H1 (cell line): ENCODE measurements around the gene SPEN. TPM values are rescaled to one million over a fixed set of nuclear protein-coding genes. Genes with fewer than 3 reads are reported as not detected.

ENCODE experiments used
- CTCF ChIA-PET: fragments of 300-600 bp; sonication (Branson Sonifier 250); formaldehyde crosslinking; loops from one replicate; lab custom pipeline; 2021; ENCODE audit not compliant: partially characterized antibody; lab: Charles Lee
- POLR2A ChIA-PET: fragments of 300-600 bp; sonication (Branson Sonifier 250); formaldehyde crosslinking; loops from one replicate; lab custom pipeline; 2021; ENCODE audit warnings: inconsistent platforms; ENCODE audit not compliant: partially characterized antibody; lab: Charles Lee
- DNase-seq, 2 experiments: peaks; one replicate each; pipeline versions ENCODE4 v3.0.0 to v3.0.0-alpha.2; 2010 to 2022; ENCODE audit warnings: low spot score in 2 of 2, low read depth in 1 of 2, mixed read lengths in 1 of 2
- FAIRE-seq: peaks from 2 replicates; lab custom pipeline; 2011; peaks lifted over from hg19 to GRCh38; lab: Jason Lieb, UNC
- H2AFZ ChIP-seq: 2 replicates; pipeline ENCODE4 v1.8.1; 2012; ENCODE audit warnings: low read length, inconsistent platforms
- H2AK5ac ChIP-seq: 2 replicates; pipeline ENCODE4 v1.6.1; 2013; ENCODE audit warnings: low read depth, low read length
- H2BK120ac ChIP-seq: replicated peaks from 2 replicates; pipeline ENCODE3; 2013; ENCODE audit warnings: low read depth, low read length, inconsistent platforms
- H2BK12ac ChIP-seq: 2 replicates; pipeline ENCODE4 v1.6.1; 2013; ENCODE audit warnings: low read depth, low read length
- H2BK15ac ChIP-seq: 2 replicates; pipeline ENCODE4 v1.6.1; 2013; ENCODE audit warnings: low read length
- H2BK20ac ChIP-seq: 2 replicates; pipeline ENCODE4 v1.6.1; 2013; ENCODE audit warnings: low read length
- H2BK5ac ChIP-seq: 2 replicates; pipeline ENCODE4 v1.6.1; 2013; ENCODE audit warnings: low read depth, low read length
- H3K14ac ChIP-seq: 2 replicates; pipeline ENCODE4 v1.6.1; 2013; ENCODE audit warnings: inconsistent platforms; ENCODE audit not compliant: insufficient read length
- H3K18ac ChIP-seq: 2 replicates; pipeline ENCODE4 v1.6.1; 2013; ENCODE audit warnings: low read length; ENCODE audit errors: extremely low read depth
- H3K23ac ChIP-seq: 2 replicates; pipeline ENCODE4 v1.6.1; 2013; ENCODE audit warnings: inconsistent platforms; ENCODE audit not compliant: insufficient read length
- H3K23me2 ChIP-seq: 2 replicates; pipeline ENCODE4 v1.6.1; 2013; ENCODE audit warnings: low read depth, low read length
- H3K27ac ChIP-seq: 2 replicates; pipeline ENCODE4 v1.6.1; 2011; ENCODE audit warnings: low read depth, low read length, inconsistent platforms
- H3K27me3 ChIP-seq, 4 experiments: replicated peaks in 1 of 4; 1 replicate in 1 of 4; 2 replicates in 3 of 4; pipeline versions ENCODE4 v1.6.1 to v1.8.1; 2011 to 2013; ENCODE audit warnings: low read length in 3 of 4, mild to moderate bottlenecking in 3 of 4, inconsistent platforms in 2 of 4, mixed read lengths in 2 of 4, moderate library complexity in 1 of 4; ENCODE audit not compliant: control insufficient read depth in 3 of 4, insufficient read depth in 3 of 4; ENCODE audit errors: extremely low read depth in 1 of 4
- H3K36me3 ChIP-seq, 4 experiments: 2 replicates each; pipeline versions ENCODE4 v1.6.1 to v1.8.1; 2011 to 2013; ENCODE audit warnings: mild to moderate bottlenecking in 4 of 4, low read length in 3 of 4, moderate library complexity in 2 of 4, control low read depth in 1 of 4, inconsistent platforms in 1 of 4; ENCODE audit not compliant: insufficient read depth in 4 of 4, control insufficient read depth in 2 of 4
- H3K4ac ChIP-seq: replicated peaks from 2 replicates; pipeline ENCODE3; 2013; ENCODE audit warnings: low read length, low read depth, mixed read lengths, inconsistent platforms; ENCODE audit not compliant: insufficient read length
- H3K4me1 ChIP-seq, 4 experiments: replicated peaks in 1 of 4; 1 replicate in 1 of 4; 2 replicates in 3 of 4; pipeline versions ENCODE4 v1.6.1 to v1.8.1; 2011 to 2013; ENCODE audit warnings: low read length in 3 of 4, inconsistent platforms in 2 of 4, mixed read lengths in 1 of 4; ENCODE audit not compliant: insufficient read depth in 4 of 4, control insufficient read depth in 3 of 4
- H3K4me2 ChIP-seq, 2 experiments: 2 replicates each; pipeline versions ENCODE4 v1.6.1 to v1.8.1; 2011 to 2013; ENCODE audit warnings: low read depth in 2 of 2, low read length in 2 of 2, control low read depth in 1 of 2, inconsistent platforms in 1 of 2, mild to moderate bottlenecking in 1 of 2; ENCODE audit not compliant: insufficient read depth in 1 of 2
- H3K4me3 ChIP-seq, 4 experiments: fragments of 200-600, 300-600 bp in 1 of 4; sonication (generic), shearing (Covaris generic), sonication (Bioruptor Twin) in 1 of 4; 2 replicates each; pipeline versions ENCODE4 v1.5.1 to v1.8.1; 2011 to 2016; ENCODE audit warnings: low read length in 4 of 4, low read depth in 3 of 4, control low read depth in 2 of 4, inconsistent platforms in 2 of 4, mild to moderate bottlenecking in 2 of 4, mixed read lengths in 1 of 4, moderate library complexity in 1 of 4; ENCODE audit not compliant: insufficient read depth in 2 of 4; ENCODE audit errors: extremely low read depth in 1 of 4
- H3K56ac ChIP-seq: replicated peaks from 2 replicates; pipeline ENCODE3; 2013; ENCODE audit warnings: low read depth, mild to moderate bottlenecking, mixed read lengths, low read length, inconsistent platforms; ENCODE audit not compliant: insufficient read length
- H3K79me1 ChIP-seq: 2 replicates; pipeline ENCODE4 v1.6.1; 2013; ENCODE audit warnings: low read depth, low read length, control low read depth
- H3K79me2 ChIP-seq, 2 experiments: 2 replicates each; pipeline versions ENCODE4 v1.6.1 to v1.8.1; 2012 to 2013; ENCODE audit warnings: low read length in 2 of 2, mild to moderate bottlenecking in 2 of 2, inconsistent platforms in 1 of 2; ENCODE audit not compliant: insufficient read depth in 2 of 2, control insufficient read depth in 1 of 2
- H3K9ac ChIP-seq, 4 experiments: replicated peaks in 1 of 4; 1 replicate in 1 of 4; 2 replicates in 3 of 4; pipeline versions ENCODE4 v1.6.1 to v1.8.1; 2011 to 2013; ENCODE audit warnings: low read depth in 3 of 4, low read length in 3 of 4, control low read depth in 2 of 4, mild to moderate bottlenecking in 2 of 4, moderate library complexity in 2 of 4, inconsistent platforms in 1 of 4; ENCODE audit errors: extremely low read depth in 1 of 4
- H3K9me3 ChIP-seq, 2 experiments: 2 replicates each; pipeline versions ENCODE4 v1.6.1 to v1.8.1; 2012 to 2013; ENCODE audit warnings: mild to moderate bottlenecking in 2 of 2, moderate library complexity in 2 of 2, control low read depth in 1 of 2, inconsistent platforms in 1 of 2, low read depth in 1 of 2, low read length in 1 of 2, mixed read lengths in 1 of 2; ENCODE audit not compliant: insufficient read depth in 2 of 2
- H4K20me1 ChIP-seq, 2 experiments: replicated peaks in 1 of 2; 2 replicates each; pipeline versions ENCODE3 to v1.8.1; 2011 to 2013; ENCODE audit warnings: inconsistent platforms in 2 of 2, low read length in 2 of 2, mild to moderate bottlenecking in 1 of 2; ENCODE audit not compliant: insufficient read depth in 2 of 2, control insufficient read depth in 1 of 2
- H4K5ac ChIP-seq: 2 replicates; pipeline ENCODE4 v1.6.1; 2013; ENCODE audit warnings: low read length, low read depth, mixed read lengths, inconsistent platforms; ENCODE audit not compliant: insufficient read length
- H4K8ac ChIP-seq: 2 replicates; pipeline ENCODE4 v1.8.0; 2013; ENCODE audit warnings: mild to moderate bottlenecking, moderate library complexity, low read length, inconsistent platforms; ENCODE audit not compliant: insufficient read depth; ENCODE audit errors: extremely low read depth
- H4K91ac ChIP-seq: replicated peaks from 2 replicates; pipeline ENCODE3; 2013; ENCODE audit warnings: low read length, mixed read lengths, inconsistent platforms; ENCODE audit not compliant: insufficient read length
- CBX8 ChIP-seq: fragments of 300-800, 300-1000 bp; sonication (generic); IDR thresholded peaks from 2 replicates; pipeline ENCODE4 v1.7.1; 2016; ENCODE audit warnings: low read depth, low read length, borderline replicate concordance
- CHD2 ChIP-seq: IDR thresholded peaks from 2 replicates; pipeline ENCODE4 v1.6.1; 2012; ENCODE audit warnings: low read length, improper control_type of control experiment
- E2F6 ChIP-seq: IDR thresholded peaks from 2 replicates; pipeline ENCODE4 v1.6.1; 2012; ENCODE audit warnings: inconsistent platforms
- JUN ChIP-seq: IDR thresholded peaks from 2 replicates; pipeline ENCODE4 v1.6.1; 2011; ENCODE audit warnings: low read depth, mild to moderate bottlenecking, improper control_type of control experiment, low read length
- JUND ChIP-seq: IDR thresholded peaks from 2 replicates; pipeline ENCODE4 v1.6.1; 2011; ENCODE audit warnings: mild to moderate bottlenecking, improper control_type of control experiment, low read length
- KDM1A ChIP-seq: fragments of 200-600, 300-600 bp; sonication (generic); IDR thresholded peaks from 2 replicates; pipeline ENCODE4 v1.7.1; 2016; ENCODE audit warnings: mild to moderate bottlenecking, low read length, borderline replicate concordance
- NANOG ChIP-seq: IDR thresholded peaks from 2 replicates; pipeline ENCODE4 v1.6.1; 2011; ENCODE audit warnings: low read length, low read depth, mild to moderate bottlenecking, inconsistent platforms; ENCODE audit not compliant: insufficient read depth, poor library complexity, severe bottlenecking
- RBBP5 ChIP-seq: IDR thresholded peaks from 2 replicates; pipeline ENCODE4 v1.7.1; 2012; ENCODE audit warnings: low read depth, mild to moderate bottlenecking, inconsistent platforms, low read length, moderate library complexity, borderline replicate concordance
- RFX5 ChIP-seq: IDR thresholded peaks from 2 replicates; pipeline ENCODE4 v1.6.1; 2011; ENCODE audit warnings: low read depth, low read length, improper control_type of control experiment, borderline replicate concordance
- SP4 ChIP-seq: IDR thresholded peaks from 2 replicates; pipeline ENCODE4 v1.6.1; 2012; ENCODE audit warnings: low read length, inconsistent platforms
- WGBS, 2 experiments: shearing (Covaris generic) in 1 of 2; methylation state at CpG; one replicate each; pipeline versions ENCODE4 v1.1.6 to v1.1.7; 2013 to 2015; ENCODE audit warnings: low lambda C conversion rate in 2 of 2, mixed read lengths in 2 of 2, inconsistent platforms in 1 of 2, low coverage in 1 of 2, missing lambda C conversion rate in 1 of 2; ENCODE audit not compliant: insufficient replicate concordance in 2 of 2, insufficient coverage in 1 of 2, insufficient read length in 1 of 2; ENCODE audit errors: extremely low coverage in 1 of 2, missing lambda C conversion rate in 1 of 2; 5-methylcytosine and 5-hydroxymethylcytosine counted together
- polyA plus RNA-seq, 7 experiments: library from polyadenylated mRNA; depleted of rRNA in 3 of 7; stranded (reverse) in 5 of 7; unstranded in 2 of 7; fragments of >200 nt in 5 of 7; fragments of 200-250 nt in 2 of 7; gene quantifications; 1 replicate in 5 of 7; 2 replicates in 1 of 7; 4 replicates in 1 of 7; pipeline versions ENCODE4 v1.2.1 to v1.2.3, GENCODE V29; 2011 to 2013; ENCODE audit warnings: missing spikeins in 2 of 7, mixed read lengths in 2 of 7
- total RNA-seq: library from RNA; stranded (reverse); fragmentation: NEBNext Ultra II Directional; extraction: Animal tissue kit (Norgen Biotek cat#: 25700); gene quantifications from 2 replicates; pipeline ENCODE4 v1.2.1, GENCODE V29; 2021
- TF ChIP-seq, protein P1 (sequence below): IDR thresholded peaks from 2 replicates; pipeline ENCODE4 v1.6.1; 2012; ENCODE audit warnings: low read length, inconsistent platforms
- TF ChIP-seq, protein P2 (sequence below): IDR thresholded peaks from 2 replicates; pipeline ENCODE4 v1.6.1; 2012; ENCODE audit warnings: inconsistent platforms

The SPEN gene
- total and polyA plus RNA-seq, 2 of the 8 experiments (the other 6 are each of a cell fraction or from before 2014, with no cell fraction given): 12.5 to 52.1 TPM

DNA sequence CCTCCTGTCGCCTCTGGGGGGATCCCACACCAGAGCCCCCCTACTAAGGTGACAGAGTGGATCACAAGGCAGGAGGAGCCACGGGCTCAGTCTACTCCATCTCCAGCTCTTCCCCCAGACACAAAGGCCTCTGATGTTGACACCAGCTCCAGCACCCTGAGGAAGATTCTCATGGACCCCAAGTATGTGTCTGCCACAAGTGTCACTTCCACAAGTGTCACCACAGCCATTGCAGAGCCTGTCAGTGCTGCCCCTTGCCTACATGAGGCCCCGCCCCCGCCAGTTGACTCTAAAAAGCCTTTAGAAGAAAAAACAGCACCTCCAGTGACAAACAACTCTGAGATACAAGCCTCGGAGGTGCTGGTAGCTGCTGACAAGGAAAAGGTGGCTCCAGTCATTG lies 86.2 kb downstream of the SPEN start:
- Histone ChIP-seq H3K23ac (no peak overlapping the region), H3K56ac (no peak overlapping the region), H3K27me3 (no peaks in the 10 kb centered on the region; a peak in 1 of 7 replicates), H2BK12ac (no peak overlapping the region), H2BK15ac (no peak overlapping the region), H3K4me2 (no peak overlapping the region), H3K18ac (no peak overlapping the region), H3K4me3 (no peak overlapping the region), H3K4ac (no peak overlapping the region), H3K27ac (no peak overlapping the region), H3K9ac (no peak overlapping the region), H3K23me2 (no peaks in the 10 kb centered on the region), H3K79me1 (no peaks in the 10 kb centered on the region; the same call in 1 of the 2 replicates), H3K14ac (no peak overlapping the region), H3K9me3 (no peaks in the 10 kb centered on the region), H4K20me1 (peaks cover 4 to 10% of the 10 kb centered on the region in 2 experiments), H4K8ac (no peak overlapping the region), H3K79me2 (no peaks in the 10 kb centered on the region), H4K91ac (no peak overlapping the region), H3K36me3 (peaks cover 35 to 80% (median 48%) of the 10 kb centered on the region in 4 experiments), H2AK5ac (no peak overlapping the region), H2BK120ac (no peak overlapping the region), H4K5ac (no peak overlapping the region), H2BK20ac (no peak overlapping the region), H3K4me1 (no peaks in the 10 kb centered on the region), H2AFZ (no peak overlapping the region), H2BK5ac (no peak overlapping the region)
- no peak for DNase-seq
- ChIA-PET POLR2A (no interaction called here), CTCF (interaction anchor here (0.6 to 1.9 kb wide), 4 partner anchors 8 to 1878 kb away, joined by 3 to 6 read pairs (median 4); no protein-coding TSS in a partner anchor)
- 87% methylated on average over 5 of the region's 5 CpGs; no CpG with 5 or more reads in 1 of the 2 experiments for WGBS, 2 experiments
- no peak for FAIRE-seq
- TF ChIP-seq, protein P1, sequence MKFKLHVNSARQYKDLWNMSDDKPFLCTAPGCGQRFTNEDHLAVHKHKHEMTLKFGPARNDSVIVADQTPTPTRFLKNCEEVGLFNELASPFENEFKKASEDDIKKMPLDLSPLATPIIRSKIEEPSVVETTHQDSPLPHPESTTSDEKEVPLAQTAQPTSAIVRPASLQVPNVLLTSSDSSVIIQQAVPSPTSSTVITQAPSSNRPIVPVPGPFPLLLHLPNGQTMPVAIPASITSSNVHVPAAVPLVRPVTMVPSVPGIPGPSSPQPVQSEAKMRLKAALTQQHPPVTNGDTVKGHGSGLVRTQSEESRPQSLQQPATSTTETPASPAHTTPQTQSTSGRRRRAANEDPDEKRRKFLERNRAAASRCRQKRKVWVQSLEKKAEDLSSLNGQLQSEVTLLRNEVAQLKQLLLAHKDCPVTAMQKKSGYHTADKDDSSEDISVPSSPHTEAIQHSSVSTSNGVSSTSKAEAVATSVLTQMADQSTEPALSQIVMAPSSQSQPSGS: no peak
- TF ChIP-seq, protein P2, sequence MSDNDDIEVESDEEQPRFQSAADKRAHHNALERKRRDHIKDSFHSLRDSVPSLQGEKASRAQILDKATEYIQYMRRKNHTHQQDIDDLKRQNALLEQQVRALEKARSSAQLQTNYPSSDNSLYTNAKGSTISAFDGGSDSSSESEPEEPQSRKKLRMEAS: no peak
- TF ChIP-seq E2F6 (no peak), RFX5 (no peak), SP4 (no peak), CHD2 (no peak), JUND (no peak), JUN (no peak), NANOG (no peak), KDM1A (no peak), RBBP5 (no peak), CBX8 (no peak)
